ENCODE data around the gene MEF2C. TPM values are rescaled to one million over a fixed set of nuclear protein-coding genes. Genes with fewer than 3 reads are reported as not detected.

MEF2C gene
- total and polyA plus RNA-seq, 2 of the 13 experiments (the other 11 are each of a cell fraction or from before 2014, with no cell fraction given) = 0.02 TPM; not detected in 1

GRCh38 chr5:88808153-88808552 is 74.8 kb downstream of the MEF2C start (continued):
- TF ChIP-seq AHDC1 (CRISPR knock-in tag; IDR thresholded peaks at IDR 0.05; ENCODE audit: borderline replicate concordance) = no peak
- no peak for TF ChIP-seq KLF12 (CRISPR knock-in tag; IDR thresholded peaks at IDR 0.05; ENCODE audit: borderline replicate concordance)
- TF ChIP-seq MXD4 (CRISPR knock-in tag; IDR thresholded peaks at IDR 0.05) = no peak
- TF ChIP-seq MED13 (CRISPR knock-in tag; IDR thresholded peaks at IDR 0.05) = no peak
- TF ChIP-seq ZZZ3 (CRISPR knock-in tag; IDR thresholded peaks at IDR 0.05; ENCODE audit: borderline replicate concordance) = no peak
- TF ChIP-seq ARNT (IDR thresholded peaks at IDR 0.05) = no peak
- no peak for TF ChIP-seq ZBTB20 (CRISPR knock-in tag; IDR thresholded peaks at IDR 0.05; ENCODE audit: borderline replicate concordance, low read depth)
- TF ChIP-seq ZNF614 (CRISPR knock-in tag; IDR thresholded peaks at IDR 0.05; ENCODE audit: borderline replicate concordance) = no peak
- TF ChIP-seq MYNN (CRISPR knock-in tag; IDR thresholded peaks at IDR 0.05; ENCODE audit: low read depth) = no peak

- intact Hi-C loops (cut with micrococcal nuclease; ENCODE audit: unreplicated experiment) (no loop called here), in situ Hi-C loops (cut with HindIII; ENCODE audit: extremely low pct_ligation_motif_present, low pct_unique_long_range_greater_than_20kb) (no loop called here)
- Histone ChIP-seq H3K27ac (ENCODE audit: extremely low read length, insufficient read depth, low read length) (no peak overlapping the region), H3K4me1 (ENCODE audit: insufficient read depth, low read length) (no peaks in the 10 kb centered on the region), H3K79me2 (ENCODE audit: insufficient read depth, low read length) (no peaks in the 10 kb centered on the region), H4K20me1 (ENCODE audit: insufficient read depth, low read length) (no peaks in the 10 kb centered on the region), H3K4me3 (replicated peaks in 1 of 3; ENCODE audit: insufficient read depth in 1 of 3, low read depth in 2 of 3, low read length in 3 of 3) (no peak overlapping the region), H3K4me2 (ENCODE audit: low read depth, low read length) (no peak overlapping the region), H2AFZ (ENCODE audit: low read length) (no peak overlapping the region), H3K9me3 (ENCODE audit: low read length) (no peaks in the 10 kb centered on the region), H3K36me3 (replicated peaks in 1 of 2; ENCODE audit: control insufficient read depth in 1 of 2, insufficient read depth in 2 of 2, low read length in 2 of 2) (no peaks in the 10 kb centered on the region), H3K9ac (ENCODE audit: insufficient read depth, low read depth, low read length) (no peak overlapping the region), H3K27me3 (ENCODE audit: control insufficient read depth in 1 of 2, insufficient read depth in 2 of 2, low read length in 2 of 2) (no peaks in the 10 kb centered on the region)
- DNase-seq (ENCODE audit: low spot score) (no peak), FAIRE-seq (no peak), ATAC-seq (no peak)
- CTCF ChIA-PET (ENCODE audit: low intra/inter-chr PET ratio, low total read pairs) = no interaction called here
- BruUV-seq (replicated peaks) = no TSS peak
- 73% methylated on average over 8 of the region's 8 CpGs for WGBS (ENCODE audit: low lambda C conversion rate)
- POLR2A ChIA-PET = no interaction called here
- TF ChIP-seq CEBPB (IDR thresholded peaks at IDR 0.05; ENCODE audit: borderline replicate concordance, low read depth, low read length) = no peak
- no peak for TF ChIP-seq ZNF790 (CRISPR knock-in tag; IDR thresholded peaks at IDR 0.05; ENCODE audit: borderline replicate concordance)
- TF ChIP-seq ZNF362 (CRISPR knock-in tag; IDR thresholded peaks at IDR 0.05; ENCODE audit: borderline replicate concordance) = no peak
- no peak for TF ChIP-seq ZHX1 (CRISPR knock-in tag; IDR thresholded peaks at IDR 0.05; ENCODE audit: low read depth)
- TF ChIP-seq POLR2AphosphoS2 (IDR thresholded peaks at IDR 0.05; ENCODE audit: low read depth, low read length) = no peak
- no peak for TF ChIP-seq TOE1 (CRISPR knock-in tag; IDR thresholded peaks at IDR 0.05)
Observed at GRCh38 chr5:88807327-88807726, 75.7 kb downstream of the MEF2C start.
